NCI-H1105 treated with DMSO at 0.1 percent for 48 hours (cell line): ENCODE measurements around the gene OTOR.

Source experiments
- DNase-seq: peaks from one replicate; lab custom pipeline; 2025; lab: John Stamatoyannopoulos, UW

OTOR gene

GRCh38 chr20:16748308-16748900 lies at the start of gene OTOR:
Gene OTOR, plus strand, starts transcription at chr20:16748358. Its CDS starts 44 bp downstream, at chr20:16748402.
- no peak for DNase-seq

GRCh38 chr20:16699293-16699692 lies 48.9 kb upstream of the OTOR start:
- DNase-seq = no peak

- DNase-seq = no peak
Observed at GRCh38 chr20:16701296-16701695, 46.9 kb upstream of the OTOR start.

- peak; percentile 28 for DNase-seq
Observed at GRCh38 chr20:16703570-16703969, 44.6 kb upstream of the OTOR start.

DNA sequence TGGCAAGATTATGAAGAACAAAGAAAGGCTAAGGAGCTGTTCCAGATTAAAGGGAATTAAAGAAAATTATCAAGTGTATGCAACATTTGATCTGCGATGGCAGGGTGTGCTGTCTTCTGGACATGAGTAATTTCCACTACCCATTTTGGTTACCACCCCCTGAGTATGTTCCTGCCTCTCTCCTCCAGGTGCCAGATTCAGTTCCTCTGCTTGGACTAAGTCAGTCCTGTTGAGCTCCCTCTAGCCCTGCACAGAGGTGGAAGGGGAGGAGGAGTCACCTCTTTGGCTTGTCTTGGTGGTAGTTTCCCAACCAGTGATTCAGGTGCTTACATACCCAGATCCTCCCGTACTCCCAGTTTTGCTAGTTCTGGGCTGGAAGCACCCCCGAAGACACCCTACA lies 40.5 kb upstream of the OTOR start:
- no peak for DNase-seq

DNA sequence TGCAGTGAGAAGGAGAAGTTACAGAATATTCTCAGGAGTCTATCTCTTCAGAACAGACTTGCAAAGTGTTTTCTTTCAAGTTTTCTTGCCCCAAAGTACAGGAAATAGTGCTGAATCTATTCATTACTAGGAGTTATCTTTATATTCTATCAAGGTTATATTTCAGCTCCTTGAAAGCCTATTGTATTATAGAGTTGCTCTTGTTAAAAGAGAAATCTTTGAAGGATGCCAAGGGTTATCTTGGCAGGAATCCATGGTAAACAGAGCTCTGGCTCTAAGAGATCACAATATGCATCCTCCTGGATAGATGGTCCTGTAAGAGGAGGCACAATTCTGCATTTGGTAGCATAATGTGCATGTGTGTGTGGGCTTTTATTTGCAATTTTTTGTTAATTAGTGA lies 39.6 kb upstream of the OTOR start:
- peak; percentile 85 for DNase-seq

- no peak for DNase-seq
Observed at GRCh38 chr20:16709017-16709416, 39.1 kb upstream of the OTOR start.

DNA sequence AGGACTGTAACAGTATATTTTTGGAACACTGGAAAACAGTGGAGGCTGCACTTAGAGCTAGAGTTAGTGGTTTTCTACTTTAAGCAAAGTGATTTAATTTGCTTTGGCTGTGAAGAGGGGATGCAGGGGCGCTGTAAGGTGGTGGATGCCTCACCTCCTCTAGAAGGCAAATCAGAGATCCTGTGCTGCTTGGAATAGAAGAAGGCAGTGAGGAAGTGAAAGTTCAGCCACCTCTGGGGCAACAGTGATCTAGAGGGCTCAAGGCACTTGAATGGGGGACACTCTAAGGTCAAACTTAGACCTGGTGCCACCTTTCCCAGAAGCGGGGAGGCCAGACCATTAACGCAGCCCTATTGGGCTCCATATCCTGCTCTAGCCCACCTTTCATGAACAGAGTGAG lies 37.4 kb upstream of the OTOR start:
- DNase-seq = no peak

GRCh38 chr20:16711661-16712258 lies 36.4 kb upstream of the OTOR start:
- no peak for DNase-seq

DNA sequence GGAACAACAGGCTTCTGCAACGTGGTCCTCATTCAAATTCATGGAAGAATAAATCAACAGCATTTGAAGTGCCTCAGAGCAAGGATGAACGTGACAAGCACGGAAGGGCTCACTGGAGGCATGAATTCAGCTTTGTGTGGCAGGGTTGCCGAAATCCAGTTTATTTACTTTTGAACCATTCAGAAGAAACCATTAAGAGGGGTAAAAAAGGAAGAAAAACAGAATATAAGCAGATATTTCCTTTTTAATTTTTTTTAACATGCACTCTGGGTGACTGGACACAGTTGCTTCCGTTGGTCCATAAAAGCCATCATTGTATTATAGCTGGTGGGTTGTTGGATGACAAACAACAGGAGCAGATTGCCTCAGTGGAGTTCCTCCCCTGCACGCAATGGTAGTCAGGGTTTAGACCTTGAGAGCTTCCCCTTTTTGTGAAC lies 35.6 kb upstream of the OTOR start:
- DNase-seq = no peak

DNA sequence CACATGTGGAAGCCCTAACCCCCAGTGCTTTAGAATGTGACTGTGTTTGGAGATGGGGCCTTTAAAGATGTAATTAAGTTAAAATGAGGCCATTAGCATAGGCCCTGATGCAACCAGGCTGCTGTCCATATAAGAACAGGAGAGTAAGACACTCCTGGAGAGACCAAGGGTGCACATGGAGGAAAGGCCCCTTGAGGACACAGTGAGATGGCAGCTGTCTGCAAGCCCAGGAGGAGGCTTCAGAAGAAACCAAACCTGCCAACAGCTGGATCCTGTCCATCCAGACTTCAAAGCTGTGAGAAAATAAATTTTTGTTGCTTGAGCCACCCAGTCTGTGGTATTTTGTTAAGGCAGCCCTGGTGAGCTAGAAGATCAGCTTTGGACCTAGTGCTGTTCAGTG lies 35.1 kb upstream of the OTOR start:
- no peak for DNase-seq

DNA sequence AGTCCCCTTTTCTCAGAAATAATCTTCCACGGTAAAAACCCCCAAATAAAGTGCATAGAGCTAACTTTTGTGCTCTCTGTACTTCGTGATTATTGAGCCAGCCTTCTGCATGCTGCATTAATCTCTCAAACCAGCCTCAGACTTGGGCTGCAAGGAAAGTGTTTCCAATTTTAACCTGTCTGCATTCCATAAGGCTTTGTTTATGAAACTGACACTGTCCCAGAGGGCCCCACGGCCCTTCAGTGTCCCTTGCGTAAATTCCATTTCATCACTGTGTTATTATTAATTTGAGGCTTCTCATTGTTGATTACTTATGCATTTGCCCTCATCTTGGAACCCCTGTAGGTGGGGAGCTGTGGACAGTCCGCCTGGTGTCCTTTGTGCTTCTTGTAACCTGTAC lies 33.9 kb upstream of the OTOR start:
- DNase-seq = no peak

DNA sequence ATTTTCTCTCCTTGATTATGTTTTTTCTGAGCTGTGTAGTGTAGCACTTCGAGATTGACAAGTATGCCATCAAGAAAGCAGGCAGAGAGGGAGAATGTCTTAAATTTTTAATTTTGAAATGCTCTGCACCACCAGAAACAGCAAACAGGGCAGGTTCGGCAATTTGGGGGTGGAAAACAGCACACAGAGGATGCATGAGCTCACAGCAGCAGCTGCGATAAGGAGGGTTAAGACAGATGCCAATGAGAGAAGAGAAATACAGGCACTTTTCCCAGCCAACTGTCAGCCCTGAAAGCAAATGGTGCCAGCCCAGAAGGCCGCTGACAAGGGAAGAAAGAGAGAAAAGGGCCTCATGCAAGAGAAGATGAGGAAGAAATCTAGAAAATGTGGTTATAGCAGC lies 33.4 kb upstream of the OTOR start:
- DNase-seq = no peak

GRCh38 chr20:16719421-16719820 lies 28.7 kb upstream of the OTOR start:
- no peak for DNase-seq

DNA sequence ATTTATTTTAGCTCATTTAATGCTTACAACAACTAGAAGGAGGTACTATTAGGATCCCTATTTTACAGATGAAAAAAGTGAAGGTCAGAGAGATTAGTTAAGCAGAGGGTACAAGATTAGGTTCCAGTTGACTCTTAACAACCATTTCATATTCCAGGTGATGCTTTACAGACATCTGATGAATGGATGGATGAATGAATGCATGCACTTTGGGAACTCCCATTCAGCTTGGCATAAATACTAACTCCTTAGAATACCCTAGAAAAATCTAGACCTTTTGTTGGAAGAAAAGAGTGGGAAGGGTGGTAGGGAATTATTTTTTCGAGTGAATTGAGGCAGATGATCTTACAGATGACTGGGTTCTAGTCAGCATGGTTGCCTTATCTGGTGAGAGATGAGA lies 19.1 kb upstream of the OTOR start:
- no peak for DNase-seq

DNA sequence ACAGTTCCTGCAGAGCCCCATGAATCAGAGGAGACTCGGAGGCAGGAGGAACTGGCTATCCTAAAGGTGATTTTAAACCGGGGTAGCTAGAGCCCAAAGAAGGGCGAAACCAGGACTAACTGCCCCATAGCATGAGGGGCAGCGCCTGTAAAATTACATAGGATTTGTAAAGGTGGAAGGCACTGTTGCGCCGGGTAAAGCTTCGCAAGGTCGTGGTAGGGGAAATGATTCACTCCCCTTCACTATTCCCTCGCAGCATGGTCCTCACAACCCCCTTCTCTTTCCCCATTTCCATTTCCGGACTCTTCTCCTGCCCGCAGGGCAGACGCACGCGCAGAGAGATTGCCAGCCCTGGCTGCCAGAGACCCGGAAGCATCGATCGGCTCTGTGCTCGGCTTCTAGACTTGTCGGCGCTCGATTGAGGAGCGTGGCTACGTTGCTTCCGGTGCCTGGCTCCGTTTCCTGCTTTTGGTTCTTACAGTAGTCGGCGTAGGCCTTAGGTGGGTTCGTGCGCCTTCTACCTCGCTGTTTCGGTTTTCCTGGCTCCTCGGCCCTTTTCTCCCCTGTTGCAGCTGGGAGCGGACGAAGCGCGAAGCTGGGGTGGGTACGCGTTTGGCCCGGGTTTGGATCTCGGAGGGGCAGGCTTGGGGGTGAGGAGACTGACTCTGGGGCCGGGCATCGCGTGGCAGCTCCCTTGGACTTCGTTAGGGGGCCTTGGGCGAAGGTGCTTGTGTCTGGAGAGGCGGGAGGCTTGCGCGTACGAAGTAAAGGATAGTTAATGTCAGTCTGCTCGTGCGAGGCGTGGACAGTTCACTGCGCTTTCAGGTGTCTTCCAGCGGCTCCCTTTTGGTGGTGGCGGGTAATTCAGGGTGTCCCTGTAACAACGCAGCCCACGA lies 18.3 kb upstream of the OTOR start, which contains the start of gene SNRPB2:
SNRPB2 (plus strand) TSS at position 462 of the 896 bp plus-strand sequence. CDS start 1,677 bp downstream, outside the sequence.
- DNase-seq = peak; percentile 91

GRCh38 chr20:16732506-16733152 lies 15.5 kb upstream of the OTOR start:
- no peak for DNase-seq

- DNase-seq = no peak
Observed at GRCh38 chr20:16740365-16741072, 7.6 kb upstream of the OTOR start.

DNA sequence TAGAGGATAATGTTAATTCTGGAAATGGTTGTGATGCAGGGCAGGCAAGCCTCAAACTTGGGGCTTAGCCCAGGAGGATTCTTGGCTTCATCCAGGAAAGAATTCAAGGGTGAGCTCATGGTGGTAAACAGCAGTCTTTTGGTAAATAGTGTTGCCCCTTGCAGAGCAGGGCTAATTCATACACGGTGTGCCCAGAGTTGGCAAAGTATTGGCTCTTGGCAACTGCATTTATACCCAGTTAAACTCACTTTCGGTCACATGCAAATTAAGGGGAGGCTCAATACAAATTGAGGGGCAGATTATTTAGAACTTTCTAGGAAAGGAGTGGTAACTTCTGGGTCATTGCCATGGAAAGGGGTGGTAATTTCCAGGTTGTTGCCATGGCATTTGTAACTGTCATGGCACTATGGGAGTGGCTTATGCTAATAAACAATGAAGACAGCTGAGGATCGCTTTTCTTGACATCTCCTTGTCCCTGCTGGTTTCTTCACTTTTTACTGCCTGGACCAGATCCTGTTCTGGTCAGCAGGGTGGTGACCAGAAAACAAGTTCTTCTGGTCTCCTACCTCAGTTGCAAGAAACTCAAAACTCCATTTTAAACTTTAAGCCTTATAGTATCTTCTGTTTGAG lies 3.9 kb upstream of the OTOR start:
- no peak for DNase-seq

DNA sequence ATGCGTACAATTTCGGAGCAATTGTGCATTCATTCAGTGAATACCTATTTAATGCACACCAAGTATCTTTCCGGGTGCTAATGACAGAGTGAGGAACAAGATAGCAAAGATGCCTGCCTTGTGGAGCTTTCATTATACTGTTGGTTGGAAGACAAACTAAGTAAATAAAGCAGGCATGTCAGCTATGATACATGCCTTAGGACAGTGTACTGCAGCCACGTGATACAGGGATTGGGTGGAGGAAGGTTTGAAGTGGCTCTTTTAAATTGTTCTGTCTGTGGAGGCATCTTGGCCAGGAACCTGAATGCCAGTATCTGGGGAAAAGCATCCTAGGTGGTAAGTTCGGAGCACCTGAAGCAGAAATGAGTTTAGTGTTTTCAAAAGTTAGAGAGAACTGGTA lies 3.0 kb upstream of the OTOR start:
- DNase-seq = no peak

GRCh38 chr20:16747291-16747811 lies 807 bp upstream of the OTOR start:
- no peak for DNase-seq
